ENCODE data around the gene MGLL. TPM values are rescaled to one million over a fixed set of nuclear protein-coding genes. Genes with fewer than 3 reads are reported as not detected.

Gene MGLL
- total and polyA plus RNA-seq, 9 of the 15 experiments (the other 6 are each of a cell fraction or from before 2014, with no cell fraction given), result 0.12 to 0.32 (median 0.18) TPM; not detected in 6

DNA sequence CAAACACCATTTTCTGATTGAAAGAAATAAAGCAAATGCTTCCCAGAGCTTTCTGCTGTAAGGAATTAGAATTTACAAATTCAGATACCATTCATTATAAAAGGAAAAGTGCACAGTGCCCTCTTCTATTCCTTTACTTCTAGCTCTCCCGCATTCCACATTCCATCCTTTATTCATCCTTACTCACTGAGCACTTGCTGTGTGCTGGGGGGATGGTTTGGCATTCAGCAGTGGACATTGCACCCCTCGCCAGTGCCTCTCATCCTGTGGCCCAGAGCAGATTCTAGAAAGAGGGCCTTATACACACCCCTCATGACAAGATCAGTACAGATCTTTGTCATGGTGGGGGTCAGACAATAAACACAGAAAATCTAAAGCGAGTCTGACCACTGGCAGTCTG lies 73.0 kb downstream of the MGLL start:
- BruUV-seq (replicated peaks), result no TSS peak
- CTCF ChIA-PET (ENCODE audit: low intra/inter-chr PET ratio), result no interaction called here
- no peak for ATAC-seq
- TF ChIP-seq, protein P1, sequence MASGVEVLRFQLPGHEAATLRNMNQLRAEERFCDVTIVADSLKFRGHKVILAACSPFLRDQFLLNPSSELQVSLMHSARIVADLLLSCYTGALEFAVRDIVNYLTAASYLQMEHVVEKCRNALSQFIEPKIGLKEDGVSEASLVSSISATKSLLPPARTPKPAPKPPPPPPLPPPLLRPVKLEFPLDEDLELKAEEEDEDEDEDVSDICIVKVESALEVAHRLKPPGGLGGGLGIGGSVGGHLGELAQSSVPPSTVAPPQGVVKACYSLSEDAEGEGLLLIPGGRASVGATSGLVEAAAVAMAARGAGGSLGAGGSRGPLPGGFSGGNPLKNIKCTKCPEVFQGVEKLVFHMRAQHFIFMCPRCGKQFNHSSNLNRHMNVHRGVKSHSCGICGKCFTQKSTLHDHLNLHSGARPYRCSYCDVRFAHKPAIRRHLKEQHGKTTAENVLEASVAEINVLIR (CRISPR knock-in tag; IDR thresholded peaks at IDR 0.05), result no peak
- TF ChIP-seq, protein P2, sequence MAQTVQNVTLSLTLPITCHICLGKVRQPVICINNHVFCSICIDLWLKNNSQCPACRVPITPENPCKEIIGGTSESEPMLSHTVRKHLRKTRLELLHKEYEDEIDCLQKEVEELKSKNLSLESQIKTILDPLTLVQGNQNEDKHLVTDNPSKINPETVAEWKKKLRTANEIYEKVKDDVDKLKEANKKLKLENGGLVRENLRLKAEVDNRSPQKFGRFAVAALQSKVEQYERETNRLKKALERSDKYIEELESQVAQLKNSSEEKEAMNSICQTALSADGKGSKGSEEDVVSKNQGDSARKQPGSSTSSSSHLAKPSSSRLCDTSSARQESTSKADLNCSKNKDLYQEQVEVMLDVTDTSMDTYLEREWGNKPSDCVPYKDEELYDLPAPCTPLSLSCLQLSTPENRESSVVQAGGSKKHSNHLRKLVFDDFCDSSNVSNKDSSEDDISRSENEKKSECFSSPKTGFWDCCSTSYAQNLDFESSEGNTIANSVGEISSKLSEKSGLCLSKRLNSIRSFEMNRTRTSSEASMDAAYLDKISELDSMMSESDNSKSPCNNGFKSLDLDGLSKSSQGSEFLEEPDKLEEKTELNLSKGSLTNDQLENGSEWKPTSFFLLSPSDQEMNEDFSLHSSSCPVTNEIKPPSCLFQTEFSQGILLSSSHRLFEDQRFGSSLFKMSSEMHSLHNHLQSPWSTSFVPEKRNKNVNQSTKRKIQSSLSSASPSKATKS (CRISPR knock-in tag; IDR thresholded peaks at IDR 0.05), result no peak
- TF ChIP-seq HNRNPLL (IDR thresholded peaks at IDR 0.05; ENCODE audit: low read depth, low read length, poor library complexity, severe bottlenecking), result no peak
- TF ChIP-seq PCBP1 (IDR thresholded peaks at IDR 0.05; ENCODE audit: low read depth, low read length, poor library complexity, severe bottlenecking), result no peak
- no peak for TF ChIP-seq EWSR1 (IDR thresholded peaks at IDR 0.05; ENCODE audit: borderline replicate concordance, low read depth, partially characterized antibody)
- no peak for TF ChIP-seq EZH2 (IDR thresholded peaks at IDR 0.05; ENCODE audit: borderline replicate concordance, low read depth, low read length)
- DNase-seq (ENCODE audit: extremely low read depth in 1 of 4, low spot score in 3 of 4), result no peak
- no peaks in the 10 kb centered on the region for H3K9me1 ChIP-seq (ENCODE audit: control insufficient read depth, insufficient read depth, low read length)
- H3K4me1 ChIP-seq (replicated peaks in 1 of 2; ENCODE audit: control insufficient read depth in 2 of 2, insufficient read depth in 2 of 2, low read length in 2 of 2), result no peaks in the 10 kb centered on the region
- no peak overlapping the region for H3K4me3 ChIP-seq
- H3K9ac ChIP-seq (ENCODE audit: insufficient read depth in 1 of 2, low read depth in 2 of 2, low read length in 2 of 2), result no peak overlapping the region
- FAIRE-seq, result no peak
- POLR2A ChIA-PET, result no interaction called here
- no peaks in the 10 kb centered on the region for H3K79me2 ChIP-seq (ENCODE audit: control insufficient read depth, insufficient read depth, low read length)
- H3K27me3 ChIP-seq (ENCODE audit: control insufficient read depth in 2 of 2, insufficient read depth in 2 of 2, low read length in 2 of 2), result peaks cover 14 to 68% of the 10 kb centered on the region in 2 experiments
- H3K36me3 ChIP-seq (ENCODE audit: control insufficient read depth, insufficient read depth, low read length), result no peaks in the 10 kb centered on the region
- intact Hi-C loops (cut with micrococcal nuclease), result loop anchor here (5.0 kb wide), 1 partner anchor 52 kb away; no protein-coding TSS in a partner anchor
- H2AFZ ChIP-seq (ENCODE audit: low read depth, low read length), result no peak overlapping the region
- H3K4me2 ChIP-seq (ENCODE audit: insufficient read depth, low read length), result no peak overlapping the region
- in situ Hi-C loops (cut with MboI), result no loop called here
- H4K20me1 ChIP-seq (replicated peaks; ENCODE audit: control insufficient read depth, insufficient read depth, low read length), result peaks cover 3% of the 10 kb centered on the region; the same call in 1 of the 2 replicates
- WGBS (ENCODE audit: insufficient coverage, low coverage, missing lambda C conversion rate), result 13% methylated on average over 3 of the region's 3 CpGs
- H3K27ac ChIP-seq (ENCODE audit: extremely low read depth, low read depth, low read length), result no peak overlapping the region
- H3K9me3 ChIP-seq (replicated peaks; ENCODE audit: control insufficient read depth, insufficient read depth, low read depth, low read length), result no peaks in the 10 kb centered on the region
